OCI-LY1 (cell line): ENCODE results near the gene HERPUD2.

Source experiments
- CTCF ChIP-seq: fragments of 200-600 bp; sonication (generic), shearing (Covaris generic); IDR thresholded peaks from 2 replicates; pipeline ENCODE4 v1.5.1; 2017; ENCODE audit warnings: mild to moderate bottlenecking, antibody characterized with exemption, low read length, moderate library complexity, mixed read lengths
- EZH2 ChIP-seq: fragments of 200-600 bp; sonication (generic), shearing (Covaris generic); IDR thresholded peaks from 2 replicates; pipeline ENCODE4 v1.8.0; 2017; ENCODE audit warnings: borderline replicate concordance, mixed run types, mild to moderate bottlenecking, antibody characterized with exemption, low read length, moderate library complexity, mixed read lengths

GRCh38 chr7:35691827-35692307 lies 3.1 kb downstream of the HERPUD2 start:
- no peak for TF ChIP-seq CTCF
- no peak for TF ChIP-seq EZH2
